GM12878 (cell line): ENCODE results near the gene ABCB8. TPM values are rescaled to one million over a fixed set of nuclear protein-coding genes. Genes with fewer than 3 reads are reported as not detected.
A peak's percentile ranks its signal among the peaks of the same experiment; 100 is the strongest.

Source experiments
- ATF7 ChIP-seq: fragments of 450-650 bp; IDR thresholded peaks from 2 replicates; pipeline ENCODE4 v1.6.1; 2016; ENCODE audit warnings: low read depth, mild to moderate bottlenecking
- ESRRA ChIP-seq: IDR thresholded peaks from 2 replicates; pipeline ENCODE4 v1.6.1; 2012; ENCODE audit warnings: mild to moderate bottlenecking, low read length, improper control_type of control experiment
- FOXM1 ChIP-seq: IDR thresholded peaks from 2 replicates; pipeline ENCODE4 v1.6.1; 2012; ENCODE audit warnings: low read depth, mild to moderate bottlenecking, inconsistent platforms, low read length, moderate library complexity
- GATAD2B ChIP-seq: fragments of 450-650 bp; conservative IDR thresholded peaks from 2 replicates; pipeline ENCODE4 v1.6.1; 2017; ENCODE audit warnings: low read depth, mild to moderate bottlenecking, moderate library complexity
- NR2C1 ChIP-seq: fragments of 450-650 bp; IDR thresholded peaks from 2 replicates; pipeline ENCODE4 v1.6.1; 2017; ENCODE audit warnings: antibody characterized with exemption, mild to moderate bottlenecking, moderate library complexity
- NR2F1 ChIP-seq: fragments of 450-650 bp; conservative IDR thresholded peaks from 2 replicates; pipeline ENCODE4 v1.6.1; 2017; ENCODE audit warnings: mild to moderate bottlenecking
- NRF1 ChIP-seq: conservative IDR thresholded peaks from 2 replicates; pipeline ENCODE4 v1.6.1; 2011; ENCODE audit warnings: mild to moderate bottlenecking, low read depth, low read length, improper control_type of control experiment
- POU2F2 ChIP-seq: IDR thresholded peaks from 3 replicates; pipeline ENCODE4 v1.6.1; 2011; ENCODE audit warnings: low read depth, mild to moderate bottlenecking, low read length, borderline replicate concordance
- SMC3 ChIP-seq: IDR thresholded peaks from 2 replicates; pipeline ENCODE4 v1.6.1; 2011; ENCODE audit warnings: low read length, improper control_type of control experiment, borderline replicate concordance
- SREBF2 ChIP-seq: IDR thresholded peaks from 2 replicates; pipeline ENCODE4 v1.6.1; 2012; ENCODE audit warnings: mild to moderate bottlenecking, low read length
- TAF1 ChIP-seq: IDR thresholded peaks from 2 replicates; pipeline ENCODE4 v1.6.1; 2011; ENCODE audit warnings: mild to moderate bottlenecking, low read depth, low read length, borderline replicate concordance
- YBX1 ChIP-seq: fragments of 450-650 bp; IDR thresholded peaks from 2 replicates; pipeline ENCODE4 v1.6.1; 2016; ENCODE audit warnings: antibody characterized with exemption
- YY1 ChIP-seq: IDR thresholded peaks from 2 replicates; pipeline ENCODE4 v1.6.1; 2011; ENCODE audit warnings: low read depth, mild to moderate bottlenecking, low read length
- polyA plus RNA-seq, 11 experiments: library from polyadenylated mRNA; depleted of rRNA in 4 of 11; unstranded in 6 of 11; stranded (reverse) in 5 of 11; fragments of >200 nt; fragmentation: Nextera tagmentation in 4 of 11; fragmentation: Illumina TruSeq in 1 of 11; extraction: Ambion mirVana in 4 of 11; extraction: Trizol in 1 of 11; gene quantifications; 1 replicate in 1 of 11; 2 replicates in 10 of 11; pipeline versions ENCODE4 v1.2.1 to v1.2.3, GENCODE V29; 2011 to 2016; ENCODE audit warnings: inconsistent platforms in 2 of 11, missing spikeins in 2 of 11, low read depth in 1 of 11
- total RNA-seq, 4 experiments: library from RNA; depleted of rRNA in 3 of 4; stranded (reverse); fragments of >200 nt in 3 of 4; fragmentation: Illumina TruSeq in 1 of 4; extraction: Trizol in 1 of 4; gene quantifications; 2 replicates each; pipeline versions ENCODE4 v1.2.1 to v1.2.3, GENCODE V29; 2013 to 2021
- TF ChIP-seq, protein P1 (sequence below): IDR thresholded peaks from 2 replicates; pipeline ENCODE4 v1.6.1; 2012; ENCODE audit warnings: improper control_type of control experiment, low read depth, low read length; ENCODE audit not compliant: insufficient replicate concordance
- TF ChIP-seq, protein P2 (sequence below): fragments of 450-650 bp; IDR thresholded peaks from 2 replicates; pipeline ENCODE4 v1.6.1; 2016; ENCODE audit warnings: mild to moderate bottlenecking, moderate library complexity, borderline replicate concordance
- TF ChIP-seq, protein P3 (sequence below): IDR thresholded peaks from 2 replicates; pipeline ENCODE4 v1.6.1; 2012; ENCODE audit warnings: low read depth, low read length, improper control_type of control experiment
- TF ChIP-seq, protein P4 (sequence below): fragments of 150-350 bp; IDR thresholded peaks from 2 replicates; pipeline ENCODE4 v1.6.1; 2014; ENCODE audit warnings: mild to moderate bottlenecking, low read depth, low read length

The ABCB8 gene
- total and polyA plus RNA-seq, 10 of the 15 experiments (the other 5 are each of a cell fraction or from before 2014, with no cell fraction given) = 0.77 to 34.8 (median 18.9) TPM

DNA sequence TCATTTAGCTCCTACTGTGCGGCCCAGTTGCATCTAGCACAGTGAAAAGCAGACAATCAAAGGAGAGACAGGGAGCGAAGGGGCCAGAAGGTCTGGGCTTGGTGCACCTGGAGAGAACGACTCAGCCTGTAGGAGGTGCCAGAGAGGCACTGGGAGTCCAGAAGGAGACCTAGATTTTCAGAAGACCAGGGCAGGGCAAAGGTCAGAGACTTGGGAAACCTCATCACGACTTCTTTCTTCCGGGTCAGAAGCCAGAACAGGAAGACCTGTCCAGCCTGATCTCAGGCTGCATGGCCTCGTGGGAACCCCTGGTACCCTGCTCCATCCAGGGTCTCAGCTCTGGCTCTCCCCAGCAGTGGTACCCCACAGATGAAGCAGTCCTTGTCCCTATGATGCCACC, 63.2 kb downstream of the ABCB8 start (continued):
- TF ChIP-seq, protein P1, sequence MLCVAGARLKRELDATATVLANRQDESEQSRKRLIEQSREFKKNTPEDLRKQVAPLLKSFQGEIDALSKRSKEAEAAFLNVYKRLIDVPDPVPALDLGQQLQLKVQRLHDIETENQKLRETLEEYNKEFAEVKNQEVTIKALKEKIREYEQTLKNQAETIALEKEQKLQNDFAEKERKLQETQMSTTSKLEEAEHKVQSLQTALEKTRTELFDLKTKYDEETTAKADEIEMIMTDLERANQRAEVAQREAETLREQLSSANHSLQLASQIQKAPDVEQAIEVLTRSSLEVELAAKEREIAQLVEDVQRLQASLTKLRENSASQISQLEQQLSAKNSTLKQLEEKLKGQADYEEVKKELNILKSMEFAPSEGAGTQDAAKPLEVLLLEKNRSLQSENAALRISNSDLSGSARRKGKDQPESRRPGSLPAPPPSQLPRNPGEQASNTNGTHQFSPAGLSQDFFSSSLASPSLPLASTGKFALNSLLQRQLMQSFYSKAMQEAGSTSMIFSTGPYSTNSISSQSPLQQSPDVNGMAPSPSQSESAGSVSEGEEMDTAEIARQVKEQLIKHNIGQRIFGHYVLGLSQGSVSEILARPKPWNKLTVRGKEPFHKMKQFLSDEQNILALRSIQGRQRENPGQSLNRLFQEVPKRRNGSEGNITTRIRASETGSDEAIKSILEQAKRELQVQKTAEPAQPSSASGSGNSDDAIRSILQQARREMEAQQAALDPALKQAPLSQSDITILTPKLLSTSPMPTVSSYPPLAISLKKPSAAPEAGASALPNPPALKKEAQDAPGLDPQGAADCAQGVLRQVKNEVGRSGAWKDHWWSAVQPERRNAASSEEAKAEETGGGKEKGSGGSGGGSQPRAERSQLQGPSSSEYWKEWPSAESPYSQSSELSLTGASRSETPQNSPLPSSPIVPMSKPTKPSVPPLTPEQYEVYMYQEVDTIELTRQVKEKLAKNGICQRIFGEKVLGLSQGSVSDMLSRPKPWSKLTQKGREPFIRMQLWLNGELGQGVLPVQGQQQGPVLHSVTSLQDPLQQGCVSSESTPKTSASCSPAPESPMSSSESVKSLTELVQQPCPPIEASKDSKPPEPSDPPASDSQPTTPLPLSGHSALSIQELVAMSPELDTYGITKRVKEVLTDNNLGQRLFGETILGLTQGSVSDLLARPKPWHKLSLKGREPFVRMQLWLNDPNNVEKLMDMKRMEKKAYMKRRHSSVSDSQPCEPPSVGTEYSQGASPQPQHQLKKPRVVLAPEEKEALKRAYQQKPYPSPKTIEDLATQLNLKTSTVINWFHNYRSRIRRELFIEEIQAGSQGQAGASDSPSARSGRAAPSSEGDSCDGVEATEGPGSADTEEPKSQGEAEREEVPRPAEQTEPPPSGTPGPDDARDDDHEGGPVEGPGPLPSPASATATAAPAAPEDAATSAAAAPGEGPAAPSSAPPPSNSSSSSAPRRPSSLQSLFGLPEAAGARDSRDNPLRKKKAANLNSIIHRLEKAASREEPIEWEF = no peak
- TF ChIP-seq NR2C1 (peak; percentile 81), YBX1 (no peak), POU2F2 (no peak), SREBF2 (no peak), FOXM1 (no peak), SMC3 (peak; percentile 14; the same call in 1 of the 2 replicates), GATAD2B (0 out of 2 replicates have a peak, but pooled peaks have one; percentile 19), YY1 (no peak), TAF1 (no peak), ATF7 (no peak), NRF1 (no peak), ESRRA (no peak), NR2F1 (peak; percentile 83)
- TF ChIP-seq, protein P2, sequence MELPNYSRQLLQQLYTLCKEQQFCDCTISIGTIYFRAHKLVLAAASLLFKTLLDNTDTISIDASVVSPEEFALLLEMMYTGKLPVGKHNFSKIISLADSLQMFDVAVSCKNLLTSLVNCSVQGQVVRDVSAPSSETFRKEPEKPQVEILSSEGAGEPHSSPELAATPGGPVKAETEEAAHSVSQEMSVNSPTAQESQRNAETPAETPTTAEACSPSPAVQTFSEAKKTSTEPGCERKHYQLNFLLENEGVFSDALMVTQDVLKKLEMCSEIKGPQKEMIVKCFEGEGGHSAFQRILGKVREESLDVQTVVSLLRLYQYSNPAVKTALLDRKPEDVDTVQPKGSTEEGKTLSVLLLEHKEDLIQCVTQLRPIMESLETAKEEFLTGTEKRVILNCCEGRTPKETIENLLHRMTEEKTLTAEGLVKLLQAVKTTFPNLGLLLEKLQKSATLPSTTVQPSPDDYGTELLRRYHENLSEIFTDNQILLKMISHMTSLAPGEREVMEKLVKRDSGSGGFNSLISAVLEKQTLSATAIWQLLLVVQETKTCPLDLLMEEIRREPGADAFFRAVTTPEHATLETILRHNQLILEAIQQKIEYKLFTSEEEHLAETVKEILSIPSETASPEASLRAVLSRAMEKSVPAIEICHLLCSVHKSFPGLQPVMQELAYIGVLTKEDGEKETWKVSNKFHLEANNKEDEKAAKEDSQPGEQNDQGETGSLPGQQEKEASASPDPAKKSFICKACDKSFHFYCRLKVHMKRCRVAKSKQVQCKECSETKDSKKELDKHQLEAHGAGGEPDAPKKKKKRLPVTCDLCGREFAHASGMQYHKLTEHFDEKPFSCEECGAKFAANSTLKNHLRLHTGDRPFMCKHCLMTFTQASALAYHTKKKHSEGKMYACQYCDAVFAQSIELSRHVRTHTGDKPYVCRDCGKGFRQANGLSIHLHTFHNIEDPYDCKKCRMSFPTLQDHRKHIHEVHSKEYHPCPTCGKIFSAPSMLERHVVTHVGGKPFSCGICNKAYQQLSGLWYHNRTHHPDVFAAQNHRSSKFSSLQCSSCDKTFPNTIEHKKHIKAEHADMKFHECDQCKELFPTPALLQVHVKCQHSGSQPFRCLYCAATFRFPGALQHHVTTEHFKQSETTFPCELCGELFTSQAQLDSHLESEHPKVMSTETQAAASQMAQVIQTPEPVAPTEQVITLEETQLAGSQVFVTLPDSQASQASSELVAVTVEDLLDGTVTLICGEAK = no peak
- TF ChIP-seq, protein P3, sequence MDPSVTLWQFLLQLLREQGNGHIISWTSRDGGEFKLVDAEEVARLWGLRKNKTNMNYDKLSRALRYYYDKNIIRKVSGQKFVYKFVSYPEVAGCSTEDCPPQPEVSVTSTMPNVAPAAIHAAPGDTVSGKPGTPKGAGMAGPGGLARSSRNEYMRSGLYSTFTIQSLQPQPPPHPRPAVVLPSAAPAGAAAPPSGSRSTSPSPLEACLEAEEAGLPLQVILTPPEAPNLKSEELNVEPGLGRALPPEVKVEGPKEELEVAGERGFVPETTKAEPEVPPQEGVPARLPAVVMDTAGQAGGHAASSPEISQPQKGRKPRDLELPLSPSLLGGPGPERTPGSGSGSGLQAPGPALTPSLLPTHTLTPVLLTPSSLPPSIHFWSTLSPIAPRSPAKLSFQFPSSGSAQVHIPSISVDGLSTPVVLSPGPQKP = no peak
- TF ChIP-seq, protein P4, sequence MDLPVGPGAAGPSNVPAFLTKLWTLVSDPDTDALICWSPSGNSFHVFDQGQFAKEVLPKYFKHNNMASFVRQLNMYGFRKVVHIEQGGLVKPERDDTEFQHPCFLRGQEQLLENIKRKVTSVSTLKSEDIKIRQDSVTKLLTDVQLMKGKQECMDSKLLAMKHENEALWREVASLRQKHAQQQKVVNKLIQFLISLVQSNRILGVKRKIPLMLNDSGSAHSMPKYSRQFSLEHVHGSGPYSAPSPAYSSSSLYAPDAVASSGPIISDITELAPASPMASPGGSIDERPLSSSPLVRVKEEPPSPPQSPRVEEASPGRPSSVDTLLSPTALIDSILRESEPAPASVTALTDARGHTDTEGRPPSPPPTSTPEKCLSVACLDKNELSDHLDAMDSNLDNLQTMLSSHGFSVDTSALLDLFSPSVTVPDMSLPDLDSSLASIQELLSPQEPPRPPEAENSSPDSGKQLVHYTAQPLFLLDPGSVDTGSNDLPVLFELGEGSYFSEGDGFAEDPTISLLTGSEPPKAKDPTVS = no peak
